GM12865 (cell line): Measurements from ENCODE around the gene PPARA.

Experiments
- DNase-seq: peaks from one replicate; pipeline ENCODE4 v3.0.0; 2010; ENCODE audit warnings: low read depth
- H3K4me3 ChIP-seq: 2 replicates; pipeline ENCODE4 v1.5.1; 2011; ENCODE audit warnings: mild to moderate bottlenecking, low read depth, low read length, control low read depth
- CTCF ChIP-seq: IDR thresholded peaks from 2 replicates; pipeline ENCODE4 v1.5.1; 2011; ENCODE audit warnings: low read length, control low read depth, low read depth, inconsistent platforms; ENCODE audit not compliant: insufficient read depth; ENCODE audit errors: missing control alignments

The PPARA gene

GRCh38 chr22:46239261-46240048 lies 89.1 kb downstream of the PPARA start:
- TF ChIP-seq CTCF: no peak
- DNase-seq: peak; percentile 18
- no peak overlapping the region for H3K4me3 ChIP-seq

- TF ChIP-seq CTCF: no peak
- no peak overlapping the region for H3K4me3 ChIP-seq
- DNase-seq: no peak
These were observed 89.7 kb downstream of the PPARA start for GRCh38 chr22:46240073-46240472.

GRCh38 chr22:46240506-46240905 lies 90.2 kb downstream of the PPARA start:
- no peak overlapping the region for H3K4me3 ChIP-seq

GRCh38 chr22:46240907-46241306 lies 90.6 kb downstream of the PPARA start:
- TF ChIP-seq CTCF: no peak
- no peak for DNase-seq
- H3K4me3 ChIP-seq: no peak overlapping the region

More at GRCh38 chr22:46240506-46240905, 90.2 kb downstream of the PPARA start:
- no peak for DNase-seq
- no peak for TF ChIP-seq CTCF

- TF ChIP-seq CTCF: no peak
- H3K4me3 ChIP-seq: no peak overlapping the region
- no peak for DNase-seq
These were observed 91.2 kb downstream of the PPARA start for GRCh38 chr22:46241396-46242007.

GRCh38 chr22:46242076-46242475 lies 91.8 kb downstream of the PPARA start:
- no peak for DNase-seq
- TF ChIP-seq CTCF: no peak
- no peak overlapping the region for H3K4me3 ChIP-seq
